Endodermal cell (in vitro differentiated cells): ENCODE results near the gene CBLN2. TPM values are rescaled to one million over a fixed set of nuclear protein-coding genes. Genes with fewer than 3 reads are reported as not detected.
A peak's percentile ranks its signal among the peaks of the same experiment; 100 is the strongest.

ENCODE experiments used
- DNase-seq: peaks from one replicate; pipeline ENCODE4 v3.0.0-alpha.2; 2017
- H3K27ac ChIP-seq: 2 replicates; pipeline ENCODE4 v1.5.1; 2013; ENCODE audit warnings: mild to moderate bottlenecking, low read depth, low read length, moderate library complexity
- H3K27me3 ChIP-seq: 2 replicates; pipeline ENCODE4 v1.6.1; 2013; ENCODE audit warnings: mild to moderate bottlenecking, low read length, moderate library complexity; ENCODE audit not compliant: insufficient read depth, control insufficient read depth, poor library complexity, severe bottlenecking
- H3K36me3 ChIP-seq: 2 replicates; pipeline ENCODE4 v1.7.0; 2013; ENCODE audit warnings: mild to moderate bottlenecking, low read length, moderate library complexity; ENCODE audit not compliant: control insufficient read depth, insufficient read depth
- H3K4me1 ChIP-seq: one replicate; pipeline ENCODE4 v1.7.0; 2013; ENCODE audit warnings: low read length; ENCODE audit not compliant: control insufficient read depth, insufficient read depth
- H3K4me3 ChIP-seq: 2 replicates; pipeline ENCODE4 v1.5.1; 2013; ENCODE audit warnings: mild to moderate bottlenecking, low read length, moderate library complexity
- H3K9ac ChIP-seq: 2 replicates; pipeline ENCODE4 v1.6.1; 2013; ENCODE audit warnings: mild to moderate bottlenecking, low read length, moderate library complexity; ENCODE audit not compliant: poor library complexity, severe bottlenecking; ENCODE audit errors: extremely low read depth
- H3K9me3 ChIP-seq: 2 replicates; pipeline ENCODE4 v1.6.1; 2013; ENCODE audit warnings: mild to moderate bottlenecking, low read length, moderate library complexity; ENCODE audit not compliant: control insufficient read depth
- H3K27ac Mint-ChIP-seq: 2 replicates; pipeline ENCODE4 v1.8.0; 2020; ENCODE audit warnings: mixed read lengths
- H3K27me3 Mint-ChIP-seq: 2 replicates; pipeline ENCODE4 v1.8.0; 2021; ENCODE audit warnings: mild to moderate bottlenecking, mixed read lengths; ENCODE audit not compliant: insufficient read depth
- H3K36me3 Mint-ChIP-seq: 2 replicates; pipeline ENCODE4 v1.8.0; 2020; ENCODE audit warnings: low read depth, mixed read lengths
- H3K4me1 Mint-ChIP-seq: 2 replicates; pipeline ENCODE4 v1.8.0; 2020; ENCODE audit warnings: mixed read lengths
- H3K4me3 Mint-ChIP-seq: 2 replicates; pipeline ENCODE4 v1.8.0; 2020; ENCODE audit warnings: mild to moderate bottlenecking, moderate library complexity, mixed read lengths
- H3K9me3 Mint-ChIP-seq: 2 replicates; pipeline ENCODE4 v1.8.0; 2020; ENCODE audit warnings: mild to moderate bottlenecking, mixed read lengths
- CTCF ChIP-seq: fragments of 200-600 bp; sonication (generic); conservative IDR thresholded peaks from 2 replicates; pipeline ENCODE4 v1.5.0; 2021; ENCODE audit warnings: antibody characterized with exemption, mild to moderate bottlenecking
- WGBS, 2 experiments: methylation state at CpG; one replicate each; pipeline versions ENCODE4 v1.1.5 to v1.1.7; 2013; ENCODE audit warnings: missing lambda C conversion rate in 2 of 2, mixed read lengths in 1 of 2; ENCODE audit not compliant: insufficient coverage in 1 of 2, insufficient read length in 1 of 2; 5-methylcytosine and 5-hydroxymethylcytosine counted together
- total RNA-seq, 2 donors: library from RNA; stranded (reverse); fragmentation: NEBNext Ultra II Directional in 1 of 2; extraction: Animal tissue kit (Norgen Biotek cat#: 25700) in 1 of 2; gene quantifications; 2 replicates in 1 of 2; 3 replicates in 1 of 2; pipeline ENCODE4 v1.2.1, GENCODE V29; 2021

Gene CBLN2
- total RNA-seq, 2 donors from 2014 or later, result not detected

GRCh38 chr18:72555968-72556367, 11.8 kb upstream of the CBLN2 start:
- Mint-ChIP-seq H3K27me3 (peaks cover 28% of the 10 kb centered on the region), H3K36me3 (no peaks in the 10 kb centered on the region), H3K4me1 (peaks cover 7% of the 10 kb centered on the region), H3K4me3 (no peak overlapping the region), H3K27ac (no peak overlapping the region), H3K9me3 (no peaks in the 10 kb centered on the region)
- no peak for DNase-seq
- Histone ChIP-seq H3K27me3 (peaks cover 8% of the 10 kb centered on the region), H3K36me3 (no peaks in the 10 kb centered on the region), H3K9ac (no peak overlapping the region), H3K9me3 (peaks cover 13% of the 10 kb centered on the region), H3K4me3 (no peak overlapping the region), H3K27ac (no peak overlapping the region), H3K4me1 (no peaks in the 10 kb centered on the region)
- WGBS, 2 experiments, result no CpG with 5 or more reads among the region's 1 CpG
- no peak for TF ChIP-seq CTCF

- Mint-ChIP-seq H3K36me3 (no peaks in the 10 kb centered on the region), H3K4me3 (no peak overlapping the region), H3K27me3 (peaks cover 31% of the 10 kb centered on the region), H3K4me1 (peaks cover 7% of the 10 kb centered on the region), H3K9me3 (no peaks in the 10 kb centered on the region), H3K27ac (no peak overlapping the region)
- no peak for TF ChIP-seq CTCF
- no peak for DNase-seq
- 60 to 69% methylated on average over 4 to 6 of the region's 7 CpGs for WGBS, 2 experiments
- no peak overlapping the region for H3K27ac ChIP-seq
- no peaks in the 10 kb centered on the region for H3K4me1 ChIP-seq
- peaks cover 15% of the 10 kb centered on the region for H3K9me3 ChIP-seq
- peaks cover 13% of the 10 kb centered on the region for H3K27me3 ChIP-seq
- H3K9ac ChIP-seq, result no peak overlapping the region
- H3K4me3 ChIP-seq, result no peak overlapping the region
- H3K36me3 ChIP-seq, result no peaks in the 10 kb centered on the region
Measured at GRCh38 chr18:72555101-72555500, 11.0 kb upstream of the CBLN2 start.

- Histone ChIP-seq H3K4me1 (no peaks in the 10 kb centered on the region), H3K9ac (no peak overlapping the region), H3K36me3 (no peaks in the 10 kb centered on the region), H3K27ac (no peak overlapping the region), H3K27me3 (peaks cover 93% of the 10 kb centered on the region), H3K4me3 (peak overlapping the region; percentile 49), H3K9me3 (peaks cover 25% of the 10 kb centered on the region)
- Mint-ChIP-seq H3K36me3 (no peaks in the 10 kb centered on the region), H3K27me3 (peaks cover 92% of the 10 kb centered on the region), H3K4me3 (peak overlapping the region; percentile 53), H3K4me1 (peaks cover 13% of the 10 kb centered on the region), H3K27ac (no peak overlapping the region), H3K9me3 (no peaks in the 10 kb centered on the region)
- DNase-seq, result peak; percentile 69
- TF ChIP-seq CTCF, result no peak
- 43 to 59% methylated on average over 22 to 73 of the region's 73 CpGs for WGBS, 2 experiments
Measured at GRCh38 chr18:72543357-72544055, 636 bp downstream of the CBLN2 start.
